Superior temporal gyrus (tissue), 1 donor: ENCODE measurements around the gene PTPRK.

Source experiments
- DNase-seq: peaks from one replicate; pipeline ENCODE4 v3.0.0-alpha.2; 2016; ENCODE audit errors: extremely low spot score

Gene PTPRK

GRCh38 chr6:128520436-128521281 is at the start of gene PTPRK:
Gene PTPRK, minus strand, starts transcription at chr6:128520599. Its CDS starts 241 bp downstream, at chr6:128520358.
- peak; percentile 88 for DNase-seq

GRCh38 chr6:128567029-128567428 is 46.6 kb upstream of the PTPRK start:
- DNase-seq, result no peak

GRCh38 chr6:128560966-128561365 is 40.6 kb upstream of the PTPRK start:
- no peak for DNase-seq

GRCh38 chr6:128558924-128559323 is 38.5 kb upstream of the PTPRK start:
- DNase-seq, result no peak

GRCh38 chr6:128558021-128558420 is 37.6 kb upstream of the PTPRK start:
- DNase-seq, result no peak

- no peak for DNase-seq
Measured at GRCh38 chr6:128557081-128557480, 36.7 kb upstream of the PTPRK start.

GRCh38 chr6:128554302-128554701 is 33.9 kb upstream of the PTPRK start:
- peak; percentile 64 for DNase-seq

- no peak for DNase-seq
Measured at GRCh38 chr6:128541261-128541660, 20.9 kb upstream of the PTPRK start.

GRCh38 chr6:128538763-128539162 is 18.4 kb upstream of the PTPRK start:
- DNase-seq, result no peak

- DNase-seq, result no peak
Measured at GRCh38 chr6:128532827-128533226, 12.4 kb upstream of the PTPRK start.

- DNase-seq, result no peak
Measured at GRCh38 chr6:128532136-128532535, 11.7 kb upstream of the PTPRK start.

- DNase-seq, result no peak
Measured at GRCh38 chr6:128531696-128532095, 11.3 kb upstream of the PTPRK start.

GRCh38 chr6:128528241-128528640 is 7.8 kb upstream of the PTPRK start:
- DNase-seq, result no peak

- no peak for DNase-seq
Measured at GRCh38 chr6:128527375-128527774, 7.0 kb upstream of the PTPRK start.

- no peak for DNase-seq
Measured at GRCh38 chr6:128526152-128526914, 5.9 kb upstream of the PTPRK start.

GRCh38 chr6:128525406-128525805 is 5.0 kb upstream of the PTPRK start:
- no peak for DNase-seq

- DNase-seq, result peak; percentile 71
Measured at GRCh38 chr6:128521282-128521632, 858 bp upstream of the PTPRK start.

GRCh38 chr6:128519931-128520435 is 416 bp downstream of the PTPRK start:
- peak; percentile 71 for DNase-seq

- peak; percentile 69 for DNase-seq
Measured at GRCh38 chr6:128519132-128519930, 1.1 kb downstream of the PTPRK start.

GRCh38 chr6:128518434-128519131 is 1.8 kb downstream of the PTPRK start:
- DNase-seq, result peak; percentile 78

GRCh38 chr6:128517124-128517523 is 3.3 kb downstream of the PTPRK start:
- DNase-seq, result peak; percentile 64
